Stimulated activated memory B cell treated with anti-CD40 and anti-IgM and Interleukin-4, amounts not matched to agents 10 μg/mL and 1 μg/mL and 100 μg/mL, for 72 hours (primary cell): ENCODE measurements around the gene ZGLP1.

Experiments used
- ATAC-seq: fragments of 150-1000 bp; cut with Tn5 transposase; 2 replicates; pipeline ENCODE4 v1.10.0; 2021
- H3K27ac Mint-ChIP-seq: one replicate; pipeline ENCODE4 v1.8.0; 2022; ENCODE audit warnings: mild to moderate bottlenecking, mixed read lengths
- H3K27me3 Mint-ChIP-seq: one replicate; pipeline ENCODE4 v1.8.0; 2022; ENCODE audit warnings: mixed read lengths
- H3K36me3 Mint-ChIP-seq: one replicate; pipeline ENCODE4 v1.8.0; 2022; ENCODE audit warnings: mixed read lengths
- H3K4me1 Mint-ChIP-seq: one replicate; pipeline ENCODE4 v1.8.0; 2022; ENCODE audit warnings: mixed read lengths
- H3K4me3 Mint-ChIP-seq: one replicate; pipeline ENCODE4 v1.8.0; 2022; ENCODE audit warnings: mild to moderate bottlenecking, moderate library complexity, mixed read lengths
- H3K9me3 Mint-ChIP-seq: one replicate; pipeline ENCODE4 v1.8.0; 2022; ENCODE audit warnings: mixed read lengths

ZGLP1 gene

GRCh38 chr19:10332965-10333757, 23.5 kb upstream of the ZGLP1 start, which contains the start of gene RAVER1:
Gene RAVER1, minus strand, starts transcription at chr19:10333529. Its CDS starts 22 bp downstream, at chr19:10333507.
- ATAC-seq: peak; percentile 98
- Mint-ChIP-seq H3K27me3 (no peaks in the 10 kb centered on the region), H3K4me3 (peak within 1 kb of the TSS; percentile 91), H3K9me3 (no peaks in the 10 kb centered on the region), H3K36me3 (peaks cover 28% of the 10 kb centered on the region), H3K27ac (peak within 1 kb of the TSS; percentile 89), H3K4me1 (peaks cover 38% of the 10 kb centered on the region)

GRCh38 chr19:10332158-10332964, 22.7 kb upstream of the ZGLP1 start:
- no peaks in the 10 kb centered on the region for H3K9me3 Mint-ChIP-seq
- H3K36me3 Mint-ChIP-seq: peaks cover 35% of the 10 kb centered on the region
- peak overlapping the region; percentile 91 for H3K4me3 Mint-ChIP-seq
- peak overlapping the region; percentile 89 for H3K27ac Mint-ChIP-seq
- peaks cover 37% of the 10 kb centered on the region for H3K4me1 Mint-ChIP-seq
- no peak for ATAC-seq
- H3K27me3 Mint-ChIP-seq: no peaks in the 10 kb centered on the region

GRCh38 chr19:10329555-10329954, 19.9 kb upstream of the ZGLP1 start:
- Mint-ChIP-seq H3K4me1 (peaks cover 25% of the 10 kb centered on the region), H3K4me3 (no peak overlapping the region), H3K27ac (no peak overlapping the region), H3K36me3 (peaks cover 21% of the 10 kb centered on the region), H3K9me3 (no peaks in the 10 kb centered on the region), H3K27me3 (no peaks in the 10 kb centered on the region)
- no peak for ATAC-seq

GRCh38 chr19:10328558-10329429, 19.2 kb upstream of the ZGLP1 start:
- Mint-ChIP-seq H3K4me1 (peaks cover 17% of the 10 kb centered on the region), H3K4me3 (no peak overlapping the region), H3K27me3 (no peaks in the 10 kb centered on the region), H3K9me3 (no peaks in the 10 kb centered on the region), H3K36me3 (peaks cover 15% of the 10 kb centered on the region), H3K27ac (no peak overlapping the region)
- ATAC-seq: no peak

GRCh38 chr19:10327793-10328192, 18.2 kb upstream of the ZGLP1 start:
- Mint-ChIP-seq H3K27me3 (no peaks in the 10 kb centered on the region), H3K9me3 (no peaks in the 10 kb centered on the region), H3K4me1 (peaks cover 13% of the 10 kb centered on the region), H3K27ac (no peak overlapping the region), H3K4me3 (no peak overlapping the region), H3K36me3 (peaks cover 15% of the 10 kb centered on the region)
- ATAC-seq: no peak

- Mint-ChIP-seq H3K4me3 (no peak overlapping the region), H3K4me1 (no peaks in the 10 kb centered on the region)
- ATAC-seq: no peak
These were observed 16.1 kb upstream of the ZGLP1 start for GRCh38 chr19:10325732-10326131.

GRCh38 chr19:10321874-10322835, 12.5 kb upstream of the ZGLP1 start:
- Mint-ChIP-seq H3K27me3 (no peaks in the 10 kb centered on the region), H3K27ac (no peak overlapping the region)

More at GRCh38 chr19:10325732-10326131, 16.1 kb upstream of the ZGLP1 start:
- Mint-ChIP-seq H3K27ac (no peak overlapping the region), H3K9me3 (no peaks in the 10 kb centered on the region), H3K36me3 (peaks cover 23% of the 10 kb centered on the region), H3K27me3 (no peaks in the 10 kb centered on the region)

GRCh38 chr19:10321417-10321797, 11.8 kb upstream of the ZGLP1 start:
- Mint-ChIP-seq H3K36me3 (peaks cover 30% of the 10 kb centered on the region), H3K27ac (no peak overlapping the region), H3K9me3 (no peaks in the 10 kb centered on the region), H3K27me3 (no peaks in the 10 kb centered on the region), H3K4me3 (no peak overlapping the region), H3K4me1 (peaks cover 5% of the 10 kb centered on the region)
- no peak for ATAC-seq

More at GRCh38 chr19:10321874-10322835, 12.5 kb upstream of the ZGLP1 start:
- no peak overlapping the region for H3K4me3 Mint-ChIP-seq
- H3K36me3 Mint-ChIP-seq: peaks cover 23% of the 10 kb centered on the region
- H3K4me1 Mint-ChIP-seq: no peaks in the 10 kb centered on the region
- no peak for ATAC-seq
- H3K9me3 Mint-ChIP-seq: no peaks in the 10 kb centered on the region

- H3K27me3 Mint-ChIP-seq: no peaks in the 10 kb centered on the region
- peak; percentile 40 for ATAC-seq
- no peak overlapping the region for H3K27ac Mint-ChIP-seq
- no peaks in the 10 kb centered on the region for H3K9me3 Mint-ChIP-seq
- H3K36me3 Mint-ChIP-seq: peaks cover 36% of the 10 kb centered on the region
- H3K4me3 Mint-ChIP-seq: no peak overlapping the region
- H3K4me1 Mint-ChIP-seq: peaks cover 11% of the 10 kb centered on the region
These were observed 11.2 kb upstream of the ZGLP1 start for GRCh38 chr19:10320602-10321416.

- H3K4me3 Mint-ChIP-seq: no peak overlapping the region
- ATAC-seq: no peak
- H3K9me3 Mint-ChIP-seq: no peaks in the 10 kb centered on the region
- no peaks in the 10 kb centered on the region for H3K27me3 Mint-ChIP-seq
- peaks cover 38% of the 10 kb centered on the region for H3K36me3 Mint-ChIP-seq
- no peak overlapping the region for H3K27ac Mint-ChIP-seq
- peaks cover 28% of the 10 kb centered on the region for H3K4me1 Mint-ChIP-seq
These were observed 9.4 kb upstream of the ZGLP1 start for GRCh38 chr19:10318807-10319682.

GRCh38 chr19:10317857-10318462, 8.3 kb upstream of the ZGLP1 start:
- H3K4me3 Mint-ChIP-seq: no peak overlapping the region
- peaks cover 28% of the 10 kb centered on the region for H3K4me1 Mint-ChIP-seq
- H3K27ac Mint-ChIP-seq: no peak overlapping the region
- H3K27me3 Mint-ChIP-seq: no peaks in the 10 kb centered on the region
- H3K36me3 Mint-ChIP-seq: peaks cover 43% of the 10 kb centered on the region
- no peaks in the 10 kb centered on the region for H3K9me3 Mint-ChIP-seq
- no peak for ATAC-seq

- peaks cover 44% of the 10 kb centered on the region for H3K36me3 Mint-ChIP-seq
- no peaks in the 10 kb centered on the region for H3K9me3 Mint-ChIP-seq
- H3K4me3 Mint-ChIP-seq: no peak overlapping the region
- no peaks in the 10 kb centered on the region for H3K27me3 Mint-ChIP-seq
- H3K4me1 Mint-ChIP-seq: peaks cover 28% of the 10 kb centered on the region
- peak overlapping the region; percentile 72 for H3K27ac Mint-ChIP-seq
- ATAC-seq: no peak
These were observed 7.6 kb upstream of the ZGLP1 start for GRCh38 chr19:10317045-10317856.
